Activated B cell treated with CpG ODN at 0.5 μM for 24 hours (primary cell): ENCODE results near the gene PCP4. TPM values are rescaled to one million over a fixed set of nuclear protein-coding genes. Genes with fewer than 3 reads are reported as not detected.

ENCODE experiments used
- total RNA-seq: library from RNA; stranded (reverse); gene quantifications from 2 replicates; pipeline ENCODE4 v1.2.3, GENCODE V29; 2022

The PCP4 gene
- total RNA-seq, 1 donor from 2014 or later, result not detected

Other genes starting within 250 kb of the PCP4 start
- gene IGSF5, start 122.3 kb upstream of the PCP4 start, total RNA-seq, result not detected in 2 replicates